AG10803 (cell line): Measurements from ENCODE around the gene PDZD4.

Source experiments
- DNase-seq: peaks from one replicate; pipeline ENCODE4 v3.0.0; 2010; ENCODE audit warnings: low read depth
- H3K4me3 ChIP-seq: 2 replicates; pipeline ENCODE4 v1.5.1; 2011; ENCODE audit warnings: mild to moderate bottlenecking, low read length, control low read depth
- CTCF ChIP-seq: conservative IDR thresholded peaks from 2 replicates; pipeline ENCODE4 v1.5.1; 2011; ENCODE audit warnings: mild to moderate bottlenecking, low read length, control low read depth, inconsistent platforms

Gene PDZD4

GRCh38 chrX:153806999-153807575, 23.3 kb downstream of the PDZD4 start:
- H3K4me3 ChIP-seq, result no peak overlapping the region
- TF ChIP-seq CTCF, result no peak
- DNase-seq, result no peak

GRCh38 chrX:153805436-153805835, 24.9 kb downstream of the PDZD4 start:
- DNase-seq, result no peak
- no peak for TF ChIP-seq CTCF

GRCh38 chrX:153804621-153805020, 25.7 kb downstream of the PDZD4 start:
- TF ChIP-seq CTCF, result no peak
- no peak for DNase-seq
- H3K4me3 ChIP-seq, result no peak overlapping the region

More at GRCh38 chrX:153805436-153805835, 24.9 kb downstream of the PDZD4 start:
- no peak overlapping the region for H3K4me3 ChIP-seq

GRCh38 chrX:153804100-153804595, 26.2 kb downstream of the PDZD4 start:
- no peak for TF ChIP-seq CTCF
- H3K4me3 ChIP-seq, result no peak overlapping the region
- no peak for DNase-seq

- DNase-seq, result no peak
- no peak for TF ChIP-seq CTCF
- H3K4me3 ChIP-seq, result no peak overlapping the region
These were observed 26.9 kb downstream of the PDZD4 start for GRCh38 chrX:153803211-153804099.

- TF ChIP-seq CTCF, result no peak
- DNase-seq, result no peak
- H3K4me3 ChIP-seq, result no peak overlapping the region
These were observed 27.8 kb downstream of the PDZD4 start for GRCh38 chrX:153802513-153803045.
